SK-N-SH (cell line): Measurements from ENCODE around the gene UROD. TPM values are rescaled to one million over a fixed set of nuclear protein-coding genes. Genes with fewer than 3 reads are reported as not detected.

Experiments
- CTCF ChIA-PET: fragments of 300-600, 350-600 bp; formaldehyde crosslinking; extraction: SDS; loops from one replicate; lab custom pipeline; 2021; lab: Yijun Ruan, JAX
- POLR2A ChIA-PET: fragments of 350-600 bp; sonication (Branson Sonifier 250); formaldehyde crosslinking; extraction: SDS; loops from one replicate; lab custom pipeline; 2020; ENCODE audit warnings: antibody characterized with exemption, inconsistent platforms; lab: Yijun Ruan, JAX
- DNase-seq: peaks from one replicate; pipeline ENCODE4 v3.0.0; 2012
- H2AFZ ChIP-seq: fragments of 200-600 bp; sonication (generic); 2 replicates; pipeline ENCODE4 v1.8.1; 2016; ENCODE audit warnings: antibody characterized with exemption, mild to moderate bottlenecking, low read depth
- H3F3A ChIP-seq: fragments of 200-600 bp; sonication (generic); replicated peaks from 2 replicates; pipeline ENCODE3; 2016; ENCODE audit warnings: antibody characterized with exemption, mild to moderate bottlenecking; ENCODE audit not compliant: insufficient read depth
- H3K27ac ChIP-seq, 2 experiments: fragments of 200-500 bp in 1 of 2; fragments of 200-600 bp in 1 of 2; sonication (Bioruptor generic) in 1 of 2; sonication (generic), shearing (Covaris generic) in 1 of 2; 2 replicates each; pipeline versions ENCODE4 v1.5.1 to v1.6.1; 2014 to 2016; ENCODE audit warnings: low read depth in 2 of 2, inconsistent platforms in 1 of 2, low read length in 1 of 2, mild to moderate bottlenecking in 1 of 2, mixed read lengths in 1 of 2
- H3K27me3 ChIP-seq: fragments of 200-600 bp; sonication (generic), shearing (Covaris generic); 2 replicates; pipeline ENCODE4 v1.6.1; 2016; ENCODE audit warnings: mixed run types; ENCODE audit not compliant: insufficient read depth
- H3K36me3 ChIP-seq, 2 experiments: fragments of 200-500 bp in 1 of 2; fragments of 200-600 bp in 1 of 2; sonication (Bioruptor generic) in 1 of 2; sonication (generic) in 1 of 2; replicated peaks in 1 of 2; 2 replicates each; pipeline versions ENCODE3 to v1.5.1; 2014 to 2016; ENCODE audit warnings: low read length in 1 of 2, mild to moderate bottlenecking in 1 of 2; ENCODE audit not compliant: insufficient read depth in 2 of 2, control insufficient read depth in 1 of 2
- H3K4me1 ChIP-seq, 2 experiments: fragments of 200-500 bp in 1 of 2; fragments of 200-600 bp in 1 of 2; sonication (Bioruptor generic) in 1 of 2; sonication (generic), shearing (Covaris generic) in 1 of 2; 2 replicates each; pipeline versions ENCODE4 v1.5.1 to v1.6.1; 2014 to 2016; ENCODE audit warnings: low read depth in 1 of 2, low read length in 1 of 2, mixed run types in 1 of 2; ENCODE audit not compliant: insufficient read depth in 2 of 2, control insufficient read depth in 1 of 2
- H3K4me2 ChIP-seq: fragments of 200-600 bp; sonication (generic), shearing (Covaris generic); 2 replicates; pipeline ENCODE4 v1.6.1; 2017; ENCODE audit warnings: mixed run types
- H3K4me3 ChIP-seq, 2 experiments: fragments of 200-500 bp in 1 of 2; fragments of 200-600 bp in 1 of 2; sonication (Bioruptor generic) in 1 of 2; sonication (generic), shearing (Covaris generic) in 1 of 2; 2 replicates each; pipeline versions ENCODE4 v1.5.1 to v1.8.1; 2014 to 2016; ENCODE audit warnings: low read depth in 2 of 2, inconsistent platforms in 1 of 2, low read length in 1 of 2, mild to moderate bottlenecking in 1 of 2, mixed read lengths in 1 of 2, moderate library complexity in 1 of 2
- H3K79me2 ChIP-seq: fragments of 200-600 bp; sonication (generic); 2 replicates; pipeline ENCODE4 v1.8.1; 2017; ENCODE audit warnings: mild to moderate bottlenecking; ENCODE audit not compliant: insufficient read depth
- H3K9ac ChIP-seq: fragments of 200-600 bp; sonication (generic); 2 replicates; pipeline ENCODE4 v1.6.1; 2017; ENCODE audit warnings: mixed run types
- H3K9me2 ChIP-seq: fragments of 200-600 bp; sonication (generic); 2 replicates; pipeline ENCODE4 v1.6.1; 2017; ENCODE audit warnings: mixed run types
- H3K9me3 ChIP-seq: fragments of 200-600 bp; sonication (generic); 2 replicates; pipeline ENCODE4 v1.6.1; 2017; ENCODE audit warnings: mixed run types, mild to moderate bottlenecking, moderate library complexity
- H4K20me1 ChIP-seq: fragments of 200-600 bp; sonication (generic); 2 replicates; pipeline ENCODE4 v1.6.1; 2017; ENCODE audit warnings: mild to moderate bottlenecking, mixed run types; ENCODE audit not compliant: insufficient read depth
- CTCF ChIP-seq: fragments of 200-600 bp; sonication (generic); IDR thresholded peaks from 2 replicates; pipeline ENCODE4 v1.6.1; 2017; ENCODE audit warnings: antibody characterized with exemption, mild to moderate bottlenecking, moderate library complexity
- EP300 ChIP-seq, 2 experiments: IDR thresholded peaks; 2 replicates each; pipeline versions ENCODE4 v1.4.0 to v1.6.1; 2012; ENCODE audit warnings: borderline replicate concordance in 1 of 2, low read depth in 1 of 2, low read length in 1 of 2
- GATA2 ChIP-seq: sonication (generic); formaldehyde crosslinking; IDR thresholded peaks from 2 replicates; pipeline ENCODE4 v1.5.0; 2020; ENCODE audit warnings: mild to moderate bottlenecking, missing genetic modification reagents
- IRF3 ChIP-seq: fragments of 150-350 bp; IDR thresholded peaks from 2 replicates; pipeline ENCODE4 v1.6.1; 2016; ENCODE audit warnings: mild to moderate bottlenecking, low read depth, low read length
- MAX ChIP-seq: IDR thresholded peaks from 2 replicates; pipeline ENCODE4 v1.4.0; 2012; ENCODE audit warnings: low read depth
- MXI1 ChIP-seq: IDR thresholded peaks from 2 replicates; pipeline ENCODE4 v1.6.1; 2012; ENCODE audit warnings: mild to moderate bottlenecking, low read depth, low read length, improper control_type of control experiment
- NRF1 ChIP-seq: IDR thresholded peaks from 2 replicates; pipeline ENCODE4 v1.6.1; 2012; ENCODE audit warnings: low read depth, mild to moderate bottlenecking, low read length
- RFX5 ChIP-seq: IDR thresholded peaks from 2 replicates; pipeline ENCODE4 v1.6.1; 2012; ENCODE audit warnings: mild to moderate bottlenecking, improper control_type of control experiment, low read length
- RXRA ChIP-seq: IDR thresholded peaks from 2 replicates; pipeline ENCODE4 v1.4.0; 2012; ENCODE audit warnings: low read depth, mild to moderate bottlenecking, borderline replicate concordance
- TEAD4 ChIP-seq: IDR thresholded peaks from 2 replicates; pipeline ENCODE4 v1.4.0; 2012; ENCODE audit warnings: mild to moderate bottlenecking, borderline replicate concordance; ENCODE audit not compliant: insufficient read depth
- YY1 ChIP-seq: IDR thresholded peaks from 2 replicates; pipeline ENCODE4 v1.4.0; 2012; ENCODE audit warnings: low read depth, mild to moderate bottlenecking
- ZBTB33 ChIP-seq: IDR thresholded peaks from 2 replicates; pipeline ENCODE4 v1.4.0; 2012; ENCODE audit warnings: low read depth, borderline replicate concordance
- WGBS: methylation state at CpG from one replicate; pipeline ENCODE4 v1.1.6; 2017; ENCODE audit warnings: low lambda C conversion rate; 5-methylcytosine and 5-hydroxymethylcytosine counted together
- polyA plus RNA-seq, 3 experiments: library from polyadenylated mRNA; depleted of rRNA; stranded (reverse); fragments of >200 nt; gene quantifications; 2 replicates each; pipeline ENCODE4 v1.2.3, GENCODE V29; 2012

UROD gene
- polyA plus RNA-seq, 1 of the 3 experiments (the other 2 are of a cell fraction), result 230 TPM

GRCh38 chr1:44962729-44963128, 49.3 kb upstream of the UROD start (continued):
- TF ChIP-seq TEAD4 (no peak), RFX5 (no peak), YY1 (no peak), EP300 (IDR thresholded peaks at IDR 0.05; ENCODE audit: borderline replicate concordance in 1 of 2, low read depth in 1 of 2, low read length in 1 of 2) (no peak), GATA2 (CRISPR knock-in tag) (no peak)

GRCh38 chr1:44964396-44964795, 47.7 kb upstream of the UROD start:
- H3K9me3 ChIP-seq, result no peaks in the 10 kb centered on the region
- no peak overlapping the region for H3K9ac ChIP-seq
- no peak for TF ChIP-seq IRF3
- no peak for TF ChIP-seq MAX
- TF ChIP-seq NRF1, result no peak
- TF ChIP-seq RXRA, result no peak
- TF ChIP-seq MXI1, result no peak
- TF ChIP-seq ZBTB33, result no peak
- TF ChIP-seq CTCF, result no peak
- TF ChIP-seq, all 33 proteins: peak for 0
- Histone ChIP-seq H3K4me3 (no peak overlapping the region), H3K36me3 (no peaks in the 10 kb centered on the region), H3K4me2 (no peak overlapping the region), H3K79me2 (peaks cover 3% of the 10 kb centered on the region; the same call in 1 of the 2 replicates), H3K27me3 (no peaks in the 10 kb centered on the region), H3F3A (peaks cover 4% of the 10 kb centered on the region), H4K20me1 (no peaks in the 10 kb centered on the region), H2AFZ (no peak overlapping the region), H3K4me1 (no peaks in the 10 kb centered on the region), H3K27ac (no peak overlapping the region), H3K9me2 (no peaks in the 10 kb centered on the region)
- POLR2A ChIA-PET, result no interaction called here
- DNase-seq, result no peak
- CTCF ChIA-PET, result interaction anchor here (0.8 kb wide), 1 partner anchor 17 kb away, joined by 3 read pairs; no protein-coding TSS in a partner anchor
- 91% methylated on average over 1 of the region's 1 CpG for WGBS
